Fibroblast of skin of right biceps (primary cell): ENCODE results near the gene SCRN3.
"Not testable (repeated sequence)": the region's sequence is repeated elsewhere in the genome, so short reads cannot be mapped to it uniquely, and the experiment has no call there.

Experiments
- DNase-seq: peaks from one replicate; pipeline ENCODE4 v3.0.0-alpha.2; 2013

SCRN3 gene

GRCh38 chr2:174395284-174395968 is at the start of gene SCRN3:
TSS of gene SCRN3 (plus strand) at chr2:174395730. CDS start at chr2:174398284, 2,554 bp downstream.
- DNase-seq = peak; percentile 69

DNA sequence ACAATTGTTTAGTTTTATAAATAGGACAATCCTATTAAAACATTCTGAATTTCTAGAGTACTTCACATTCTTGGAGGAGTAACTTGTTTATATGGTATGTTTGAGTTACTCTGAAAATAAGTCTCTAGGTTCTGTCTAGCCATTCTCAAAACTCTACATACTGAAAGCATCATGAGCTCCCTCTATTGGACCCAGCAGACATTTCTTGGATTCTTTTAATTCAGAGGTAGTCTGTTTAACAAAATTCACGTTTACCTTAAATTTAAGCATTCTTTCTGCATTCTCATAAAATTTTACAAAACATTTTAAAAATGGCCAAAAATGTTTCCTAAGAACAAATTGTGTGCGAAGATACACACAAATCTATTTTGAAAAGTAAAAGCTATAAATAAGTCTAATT is 45.5 kb upstream of the SCRN3 start:
- no peak for DNase-seq

GRCh38 chr2:174350593-174351181 is 44.8 kb upstream of the SCRN3 start:
- no peak for DNase-seq

- DNase-seq = no peak
Observed at GRCh38 chr2:174353004-174353403, 42.5 kb upstream of the SCRN3 start.

GRCh38 chr2:174356347-174356746 is 39.2 kb upstream of the SCRN3 start:
- DNase-seq = no peak

GRCh38 chr2:174359663-174360062 is 35.9 kb upstream of the SCRN3 start:
- DNase-seq = not testable (repeated sequence)

- no peak for DNase-seq
Observed at GRCh38 chr2:174362949-174363348, 32.6 kb upstream of the SCRN3 start.

GRCh38 chr2:174363492-174364225 is 31.9 kb upstream of the SCRN3 start:
- not testable (repeated sequence) for DNase-seq

DNA sequence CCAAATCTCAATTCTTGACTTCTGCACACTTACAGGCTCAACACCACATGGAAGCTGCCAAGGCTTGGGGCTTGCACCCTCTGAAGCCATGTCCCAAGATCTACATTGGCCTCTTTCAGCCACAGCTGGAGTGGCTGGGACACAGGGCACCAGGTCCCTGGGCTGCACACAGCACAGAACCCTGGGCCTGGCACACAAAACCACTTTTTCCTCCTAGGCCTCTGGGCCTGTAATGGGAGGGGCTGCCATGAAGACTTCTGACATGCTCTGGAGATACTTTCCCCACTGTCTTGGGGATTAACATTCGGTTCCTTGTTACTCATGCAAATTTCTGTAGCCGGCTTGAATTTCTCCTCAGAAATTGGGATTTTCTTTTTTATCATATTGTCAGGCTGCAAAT is 30.9 kb upstream of the SCRN3 start:
- DNase-seq = no peak

DNA sequence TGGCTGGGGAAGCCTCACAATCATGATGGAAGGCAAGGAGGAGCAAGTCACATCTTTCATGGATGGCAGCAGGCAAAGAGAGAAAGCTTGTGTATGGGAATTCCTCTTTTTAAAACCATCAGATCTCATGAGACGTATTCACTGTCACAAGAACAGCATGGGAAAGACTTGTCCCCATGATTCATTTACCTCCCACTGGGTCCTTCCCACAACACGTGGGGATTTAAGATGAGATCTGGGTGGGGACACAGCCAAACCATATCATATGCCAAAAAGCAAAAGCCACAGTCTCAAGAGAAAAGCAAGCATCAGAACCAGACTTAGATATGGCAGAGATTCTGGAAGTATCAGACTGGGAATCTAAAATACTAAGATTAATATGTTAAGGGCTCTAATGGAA is 30.0 kb upstream of the SCRN3 start:
- DNase-seq = no peak

DNA sequence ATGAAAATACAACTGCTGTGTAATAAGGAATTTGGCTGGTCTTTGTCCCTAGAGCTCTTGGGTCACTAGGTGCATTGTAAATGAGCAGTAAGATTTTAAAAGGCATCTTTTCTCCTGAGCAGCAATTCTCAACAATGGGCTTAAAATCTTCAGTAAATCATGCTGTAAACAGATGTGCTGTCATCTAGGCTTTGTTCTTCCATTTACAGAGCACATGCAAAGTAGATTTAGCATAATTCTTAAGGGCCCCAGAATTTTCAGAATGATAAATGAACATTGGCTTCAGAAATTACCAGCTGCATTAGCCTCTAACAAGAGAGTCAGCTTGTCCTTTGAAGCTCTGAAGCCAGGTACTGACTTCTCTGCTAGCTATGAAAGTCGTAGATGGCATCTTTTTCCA is 26.8 kb upstream of the SCRN3 start:
- DNase-seq = no peak

- no peak for DNase-seq
Observed at GRCh38 chr2:174376967-174377366, 18.6 kb upstream of the SCRN3 start.

GRCh38 chr2:174383796-174384195 is 11.7 kb upstream of the SCRN3 start:
- DNase-seq = no peak

- no peak for DNase-seq
Observed at GRCh38 chr2:174385201-174385600, 10.3 kb upstream of the SCRN3 start.

DNA sequence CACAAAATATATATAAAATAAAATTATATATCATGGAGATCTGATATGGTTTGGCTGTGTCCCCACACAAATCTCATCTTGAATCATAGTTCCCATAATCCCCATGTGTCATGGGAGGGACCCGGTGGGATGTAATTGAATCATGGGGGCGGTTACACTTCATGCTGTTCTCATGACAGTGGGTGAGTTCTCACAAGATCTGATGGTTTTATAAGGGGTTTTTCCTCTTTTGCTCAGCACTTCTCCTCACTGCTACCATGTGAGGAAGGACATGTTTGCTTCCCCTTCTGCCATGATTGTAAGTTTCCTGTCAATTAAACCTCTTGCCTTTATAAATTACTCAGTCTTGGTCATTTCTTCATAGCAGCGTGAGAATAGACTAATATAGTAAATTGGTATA is 6.8 kb upstream of the SCRN3 start:
- DNase-seq = not testable (repeated sequence)

- no peak for DNase-seq
Observed at GRCh38 chr2:174389542-174389941, 6.0 kb upstream of the SCRN3 start.

GRCh38 chr2:174390303-174390702 is 5.2 kb upstream of the SCRN3 start:
- DNase-seq = not testable (repeated sequence)

GRCh38 chr2:174392706-174393105 is 2.8 kb upstream of the SCRN3 start:
- no peak for DNase-seq

GRCh38 chr2:174395969-174396630 is 570 bp downstream of the SCRN3 start:
- peak; percentile 21 for DNase-seq

GRCh38 chr2:174397773-174398172 is 2.2 kb downstream of the SCRN3 start:
- DNase-seq = no peak

DNA sequence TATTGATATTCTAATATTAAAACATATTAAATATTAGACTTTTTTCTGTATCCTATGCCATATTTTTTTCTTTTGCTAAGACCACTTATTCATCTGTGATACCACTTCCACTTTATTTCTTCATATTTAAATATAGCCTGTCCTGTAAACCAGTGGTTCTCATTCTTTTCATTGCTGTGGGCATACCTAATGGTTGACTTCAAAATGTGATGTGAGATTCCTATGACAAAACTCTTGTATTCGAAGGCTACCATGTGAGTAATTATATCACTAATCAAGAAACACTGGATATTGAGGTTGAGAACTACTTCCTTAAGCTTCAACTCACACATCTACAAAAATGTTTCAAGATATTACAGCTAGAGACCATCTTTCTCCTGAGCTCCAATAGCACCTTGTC is 3.6 kb downstream of the SCRN3 start:
- peak; percentile 20 for DNase-seq

GRCh38 chr2:174400853-174401252 is 5.3 kb downstream of the SCRN3 start:
- no peak for DNase-seq

DNA sequence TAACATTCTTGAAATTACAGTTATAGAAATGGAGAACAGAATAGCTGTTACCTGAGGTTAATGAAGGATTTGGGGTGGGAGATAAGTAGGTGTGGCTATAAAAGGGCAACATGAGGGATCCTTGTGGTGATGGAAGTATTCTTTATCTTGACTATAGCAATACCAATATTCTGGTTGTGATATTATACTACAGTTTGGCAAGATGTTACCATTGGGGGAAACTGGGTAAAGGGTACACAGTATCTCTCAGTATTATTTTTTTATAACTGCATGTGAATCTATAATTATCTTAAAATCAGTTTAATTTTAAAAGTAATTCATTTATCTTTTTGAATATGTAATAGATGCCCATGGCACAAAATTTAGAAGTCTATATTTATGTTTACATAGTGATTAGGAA is 8.1 kb downstream of the SCRN3 start:
- DNase-seq = no peak

GRCh38 chr2:174410039-174410438 is 14.5 kb downstream of the SCRN3 start:
- DNase-seq = not testable (repeated sequence)
